BE2C (cell line): ENCODE measurements around the gene TMCC1.
"Not testable (repeated sequence)": the region's sequence is repeated elsewhere in the genome, so short reads cannot be mapped to it uniquely, and the experiment has no call there.

ENCODE experiments used
- DNase-seq: peaks from one replicate; pipeline ENCODE4 v3.0.0-alpha.2; 2020
- H3K27me3 ChIP-seq: fragments of 250-450 bp; sonication (Bioruptor Pico); 2 replicates; pipeline ENCODE4 v1.5.1; 2020; ENCODE audit warnings: mild to moderate bottlenecking
- H3K36me3 ChIP-seq: fragments of 250-450 bp; sonication (Bioruptor Pico); 2 replicates; pipeline ENCODE4 v1.5.1; 2020; ENCODE audit warnings: mild to moderate bottlenecking
- H3K4me1 ChIP-seq: fragments of 250-450 bp; sonication (Bioruptor Pico); 2 replicates; pipeline ENCODE4 v1.5.1; 2020
- H3K4me3 ChIP-seq: 2 replicates; pipeline ENCODE4 v1.5.1; 2011; ENCODE audit warnings: low read depth, low read length
- H3K9me3 ChIP-seq: fragments of 250-450 bp; sonication (Bioruptor Pico); 2 replicates; pipeline ENCODE4 v1.5.1; 2020
- TF ChIP-seq, protein P1 (sequence below): IDR thresholded peaks from 2 replicates; pipeline ENCODE4 v1.5.1; 2012; ENCODE audit warnings: mild to moderate bottlenecking, low read depth, low read length

The TMCC1 gene

DNA sequence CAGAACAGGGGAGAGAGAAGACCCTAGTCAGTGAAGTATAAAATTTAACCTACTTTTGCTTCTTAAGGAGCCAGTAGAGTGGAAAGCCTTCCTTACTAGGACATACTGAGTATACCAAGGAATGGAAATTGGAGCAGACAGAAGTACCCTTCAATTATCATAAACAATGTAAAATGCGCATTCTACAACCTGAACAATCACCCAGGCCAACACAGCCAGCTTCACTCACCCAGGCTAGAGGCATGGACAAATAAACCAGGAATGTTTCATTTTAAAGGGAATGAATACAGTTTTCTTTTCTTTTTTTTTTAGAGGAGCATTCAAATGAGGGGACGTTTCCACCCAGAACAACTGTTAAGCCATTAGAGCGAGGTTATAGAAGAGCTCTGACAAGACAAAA, 245.1 kb downstream of the TMCC1 start:
- H3K27me3 ChIP-seq: no peaks in the 10 kb centered on the region
- peaks cover 17% of the 10 kb centered on the region for H3K4me1 ChIP-seq
- DNase-seq: no peak
- TF ChIP-seq, protein P1, sequence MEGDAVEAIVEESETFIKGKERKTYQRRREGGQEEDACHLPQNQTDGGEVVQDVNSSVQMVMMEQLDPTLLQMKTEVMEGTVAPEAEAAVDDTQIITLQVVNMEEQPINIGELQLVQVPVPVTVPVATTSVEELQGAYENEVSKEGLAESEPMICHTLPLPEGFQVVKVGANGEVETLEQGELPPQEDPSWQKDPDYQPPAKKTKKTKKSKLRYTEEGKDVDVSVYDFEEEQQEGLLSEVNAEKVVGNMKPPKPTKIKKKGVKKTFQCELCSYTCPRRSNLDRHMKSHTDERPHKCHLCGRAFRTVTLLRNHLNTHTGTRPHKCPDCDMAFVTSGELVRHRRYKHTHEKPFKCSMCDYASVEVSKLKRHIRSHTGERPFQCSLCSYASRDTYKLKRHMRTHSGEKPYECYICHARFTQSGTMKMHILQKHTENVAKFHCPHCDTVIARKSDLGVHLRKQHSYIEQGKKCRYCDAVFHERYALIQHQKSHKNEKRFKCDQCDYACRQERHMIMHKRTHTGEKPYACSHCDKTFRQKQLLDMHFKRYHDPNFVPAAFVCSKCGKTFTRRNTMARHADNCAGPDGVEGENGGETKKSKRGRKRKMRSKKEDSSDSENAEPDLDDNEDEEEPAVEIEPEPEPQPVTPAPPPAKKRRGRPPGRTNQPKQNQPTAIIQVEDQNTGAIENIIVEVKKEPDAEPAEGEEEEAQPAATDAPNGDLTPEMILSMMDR: no peak
- H3K36me3 ChIP-seq: peaks cover 14% of the 10 kb centered on the region
- no peaks in the 10 kb centered on the region for H3K9me3 ChIP-seq
- no peak overlapping the region for H3K4me3 ChIP-seq

DNA sequence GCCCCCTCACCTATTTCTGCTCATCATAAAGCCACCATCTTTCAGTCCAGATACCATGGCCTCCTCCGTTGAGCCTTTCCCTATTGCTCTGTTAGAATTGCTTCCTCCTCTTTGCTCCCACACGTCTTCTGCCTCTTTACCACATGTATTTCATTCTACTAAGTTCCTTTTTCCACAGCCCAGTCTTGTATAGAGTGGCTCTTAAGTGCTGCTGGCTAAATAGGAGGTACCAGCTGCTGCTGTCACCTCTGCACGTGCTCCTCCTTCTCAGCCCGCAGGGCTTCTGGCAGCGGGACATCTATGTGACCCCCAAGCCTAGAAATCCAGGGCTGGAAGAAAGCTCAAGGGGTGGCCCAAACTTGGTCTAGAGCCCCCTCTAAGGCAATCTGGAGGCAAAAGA, 248.2 kb downstream of the TMCC1 start:
- TF ChIP-seq, protein P1: no peak
- H3K4me1 ChIP-seq: no peaks in the 10 kb centered on the region

GRCh38 chr3:129644836-129645235, 248.7 kb downstream of the TMCC1 start:
- no peak for DNase-seq
- H3K4me3 ChIP-seq: no peak overlapping the region
- H3K36me3 ChIP-seq: no peaks in the 10 kb centered on the region
- H3K27me3 ChIP-seq: no peaks in the 10 kb centered on the region
- H3K9me3 ChIP-seq: no peaks in the 10 kb centered on the region
- TF ChIP-seq, protein P1: no peak
- no peaks in the 10 kb centered on the region for H3K4me1 ChIP-seq

More for the DNA sequence above, 248.2 kb downstream of the TMCC1 start:
- no peak overlapping the region for H3K4me3 ChIP-seq
- no peaks in the 10 kb centered on the region; the same call in 1 of the 2 replicates for H3K36me3 ChIP-seq
- no peaks in the 10 kb centered on the region for H3K27me3 ChIP-seq
- no peaks in the 10 kb centered on the region for H3K9me3 ChIP-seq
- no peak for DNase-seq

GRCh38 chr3:129641567-129642260, 251.8 kb downstream of the TMCC1 start:
- not testable (repeated sequence) for H3K4me3 ChIP-seq, DNase-seq, H3K9me3 ChIP-seq, H3K4me1 ChIP-seq, H3K27me3 ChIP-seq, H3K36me3 ChIP-seq

DNA sequence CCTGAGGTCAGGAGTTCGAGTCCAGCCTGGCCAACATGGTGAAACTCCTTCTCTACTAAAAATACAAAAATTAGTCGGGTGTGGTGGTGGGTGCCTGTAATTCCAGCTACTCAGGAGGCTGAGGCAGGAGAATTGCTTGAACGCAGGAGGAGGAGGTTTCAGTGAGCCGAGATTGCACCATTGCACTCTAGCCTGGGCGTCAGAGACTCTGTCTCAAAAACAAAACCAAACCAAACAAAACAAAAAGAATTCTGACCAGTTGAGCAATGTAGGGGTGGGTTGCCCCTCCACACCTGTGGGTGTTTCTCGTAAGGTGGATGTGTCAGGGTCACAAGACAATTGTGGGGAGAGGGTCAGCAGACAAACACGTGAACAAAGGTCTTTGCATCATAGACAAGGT, 252.5 kb downstream of the TMCC1 start:
- H3K4me1 ChIP-seq, DNase-seq, H3K27me3 ChIP-seq, H3K36me3 ChIP-seq, H3K4me3 ChIP-seq, H3K9me3 ChIP-seq: not testable (repeated sequence)

DNA sequence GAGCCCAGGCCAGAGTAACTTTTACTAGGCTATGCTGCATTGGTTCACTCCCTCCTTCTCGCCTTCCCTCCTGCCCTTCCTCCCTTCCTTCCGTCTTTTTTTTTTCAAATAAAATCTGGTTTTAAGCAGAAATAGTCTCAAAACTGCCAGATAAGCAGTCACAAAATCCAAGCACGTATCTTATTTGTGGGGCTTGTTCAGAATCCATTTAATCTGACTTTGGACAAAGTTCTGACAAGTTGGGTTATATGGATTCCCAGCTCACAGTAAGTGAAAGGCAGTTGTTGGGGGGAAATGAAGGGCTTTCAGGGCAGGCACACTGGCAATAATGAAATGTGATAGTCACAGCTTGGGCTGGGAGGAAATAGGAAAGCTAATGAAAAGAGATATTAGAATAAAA, 255.0 kb downstream of the TMCC1 start:
- H3K9me3 ChIP-seq: no peaks in the 10 kb centered on the region
- no peaks in the 10 kb centered on the region for H3K36me3 ChIP-seq
- DNase-seq: no peak

DNA sequence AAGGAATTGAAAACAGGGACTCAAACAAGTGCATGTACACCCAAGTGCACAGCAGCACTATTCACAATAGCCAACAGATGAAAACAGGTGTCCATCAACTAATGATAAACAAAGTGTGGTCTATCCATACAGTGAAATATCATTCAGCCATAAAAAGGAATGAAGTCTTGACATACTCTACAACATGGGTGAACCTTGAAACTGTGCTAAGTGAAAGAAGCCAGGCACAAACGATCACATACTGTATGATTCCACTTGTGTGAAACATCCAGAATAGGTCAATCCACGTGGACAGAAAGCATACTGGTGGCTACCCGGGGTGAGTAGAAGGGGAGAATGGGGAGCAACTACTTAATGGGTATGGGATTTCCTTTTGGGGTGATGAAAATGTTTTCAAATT, 257.4 kb downstream of the TMCC1 start:
- Histone ChIP-seq H3K36me3 (no peaks in the 10 kb centered on the region), H3K4me1 (no peaks in the 10 kb centered on the region), H3K9me3 (no peaks in the 10 kb centered on the region), H3K4me3 (no peak overlapping the region), H3K27me3 (no peaks in the 10 kb centered on the region)
- no peak for DNase-seq
- TF ChIP-seq, protein P1: no peak

More for the DNA sequence above, 255.0 kb downstream of the TMCC1 start:
- Histone ChIP-seq H3K27me3 (no peaks in the 10 kb centered on the region), H3K4me3 (no peak overlapping the region), H3K4me1 (no peaks in the 10 kb centered on the region)
- TF ChIP-seq, protein P1: no peak
